NCI-H1048 (cell line): ENCODE measurements around the gene RNASE3.
"Not testable (repeated sequence)": the region's sequence is repeated elsewhere in the genome, so short reads cannot be mapped to it uniquely, and the experiment has no call there.

Experiments
- DNase-seq: peaks from one replicate; lab custom pipeline; 2025; lab: John Stamatoyannopoulos, UW

RNASE3 gene

GRCh38 chr14:20919038-20919756 is 28.0 kb downstream of the RNASE3 start:
- DNase-seq, result not testable (repeated sequence)

GRCh38 chr14:20923766-20924297 is 32.6 kb downstream of the RNASE3 start:
- not testable (repeated sequence) for DNase-seq

- no peak for DNase-seq
These were observed 43.1 kb downstream of the RNASE3 start for GRCh38 chr14:20934148-20934762.

- no peak for DNase-seq
These were observed 44.3 kb downstream of the RNASE3 start for GRCh38 chr14:20935303-20935984.
